8988T (cell line): ENCODE results near the gene LFNG.

Source experiments
- DNase-seq: peaks from one replicate; pipeline ENCODE4 v3.0.0; 2011

Gene LFNG

GRCh38 chr7:2519119-2519930, at the start of gene LFNG:
Gene LFNG (plus strand): TSS chr7:2519774. CDS start chr7:2519862, 88 bp downstream.
- peak; percentile 97 for DNase-seq

DNA sequence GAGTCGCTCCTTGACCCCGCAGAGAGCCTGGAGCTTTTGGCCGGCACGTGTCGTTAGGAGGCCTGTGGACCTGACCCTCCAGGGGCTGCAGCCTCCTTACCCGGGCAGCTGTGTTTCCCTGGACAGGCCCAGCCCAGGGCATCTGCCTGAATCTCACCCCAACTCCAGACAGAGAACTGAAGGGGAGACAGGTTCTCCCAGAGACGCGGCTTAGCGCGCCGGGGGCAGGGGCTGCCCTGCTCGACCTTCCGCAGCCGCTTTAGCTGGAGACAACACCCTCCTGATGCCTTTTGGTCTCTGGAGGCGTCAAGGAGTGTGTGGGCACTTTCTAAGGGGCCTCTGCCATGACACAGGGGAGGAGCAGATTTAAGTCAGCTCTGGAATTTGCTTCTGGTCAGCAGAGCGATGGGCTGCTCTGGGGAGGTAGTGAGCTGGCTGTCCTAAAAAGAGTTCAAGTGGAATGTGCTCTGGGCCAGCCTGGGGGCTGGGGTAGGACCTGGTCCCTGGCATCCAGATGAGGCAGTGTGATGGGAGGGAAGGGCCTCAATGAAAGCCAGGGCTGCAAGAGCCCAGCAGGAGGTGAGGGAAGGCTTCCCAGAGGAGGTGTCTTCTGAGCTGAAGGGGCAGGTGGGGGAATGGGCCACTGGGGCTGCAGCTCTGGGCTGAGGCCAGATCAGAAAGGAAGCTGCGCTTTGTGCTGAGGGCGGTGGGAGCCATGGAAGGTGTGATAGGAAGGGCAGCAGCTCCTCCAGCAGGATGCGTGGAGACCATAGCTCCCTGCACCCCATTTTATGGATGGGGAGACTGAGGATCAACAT, 49.2 kb upstream of the LFNG start:
- DNase-seq: peak; percentile 18

DNA sequence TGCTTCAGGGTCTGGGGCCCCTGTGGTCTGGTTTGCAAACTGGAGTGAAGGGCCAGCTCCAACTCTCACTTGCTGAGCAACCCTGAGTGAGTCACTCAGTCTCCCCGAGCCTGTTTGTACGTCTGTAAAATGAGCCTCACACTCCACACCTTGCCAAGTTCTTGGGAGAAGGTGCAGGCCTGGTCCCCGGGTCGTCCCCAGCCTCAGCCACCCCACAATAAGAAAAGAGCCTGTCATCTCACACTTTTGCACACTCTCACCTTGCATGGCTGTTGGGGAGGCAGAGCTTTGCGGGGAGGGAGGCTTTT, 48.6 kb upstream of the LFNG start:
- peak; percentile 33 for DNase-seq

GRCh38 chr7:2471396-2471795, 48.2 kb upstream of the LFNG start:
- peak; percentile 60 for DNase-seq

DNA sequence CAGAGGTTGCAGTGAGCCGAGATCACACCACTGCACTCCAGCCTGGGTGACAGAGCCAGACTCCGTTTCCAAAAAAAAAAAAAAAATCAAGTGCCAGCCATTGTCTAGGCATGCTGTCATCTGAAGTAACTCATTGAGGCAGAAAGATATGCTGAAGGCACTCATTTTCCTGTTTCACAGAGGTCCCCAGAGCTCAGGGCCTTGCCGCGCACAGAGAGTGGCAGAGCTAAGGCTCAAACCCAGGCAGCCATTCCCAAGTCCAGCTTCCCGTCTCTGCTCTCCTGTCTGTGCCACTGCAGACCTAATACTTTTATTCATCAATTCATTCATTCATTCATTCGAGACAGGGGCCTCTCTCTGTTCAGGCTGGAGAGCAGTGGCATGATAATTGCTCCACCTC, 46.8 kb upstream of the LFNG start:
- DNase-seq: peak; percentile 56

- peak; percentile 24 for DNase-seq
Measured at GRCh38 chr7:2473496-2474180, 45.9 kb upstream of the LFNG start.

- DNase-seq: peak; percentile 33
Measured at GRCh38 chr7:2474224-2474623, 45.4 kb upstream of the LFNG start.

DNA sequence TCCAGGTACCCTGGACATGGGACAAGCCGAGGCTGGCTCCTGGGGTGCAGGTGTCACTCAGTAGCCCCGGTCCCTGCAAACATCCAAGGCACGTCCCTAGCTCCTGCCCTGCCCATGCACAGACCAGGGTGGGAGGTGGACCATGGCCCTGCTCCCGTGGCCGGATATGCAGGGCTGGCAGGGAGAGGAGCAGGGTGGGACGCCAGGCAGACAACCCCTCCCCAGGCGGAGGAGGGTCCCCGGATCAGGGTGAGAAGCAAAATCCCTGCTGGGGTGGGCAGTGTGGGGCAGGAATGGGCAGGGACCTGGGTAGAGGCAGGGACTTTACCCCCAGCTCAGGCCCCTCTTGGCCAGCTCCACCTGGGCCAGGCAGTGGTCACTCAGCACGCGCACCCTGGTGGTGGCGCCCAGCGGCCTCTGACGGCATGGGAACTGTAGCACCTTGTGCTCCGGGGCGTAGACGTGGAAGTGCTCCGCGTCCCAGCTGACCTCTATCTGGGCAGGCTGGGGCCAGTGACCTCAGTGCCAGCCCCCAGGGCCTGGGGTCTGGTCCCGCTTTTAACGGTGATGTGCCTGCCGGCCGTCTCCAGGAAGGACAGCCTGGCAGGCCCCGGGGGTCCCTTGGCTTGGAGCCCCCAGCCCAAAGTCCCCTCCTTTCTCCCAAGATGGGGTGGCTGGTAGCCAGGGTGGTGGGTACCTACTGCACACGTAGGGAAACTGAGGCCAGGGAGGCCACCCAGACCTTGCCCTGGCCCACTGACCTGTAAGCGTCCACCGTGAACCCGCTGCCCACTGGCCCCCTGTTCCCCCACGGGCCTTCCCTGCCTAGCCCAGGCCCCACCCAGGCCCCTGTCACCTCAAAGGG, 44.5 kb upstream of the LFNG start:
- DNase-seq: peak; percentile 29

DNA sequence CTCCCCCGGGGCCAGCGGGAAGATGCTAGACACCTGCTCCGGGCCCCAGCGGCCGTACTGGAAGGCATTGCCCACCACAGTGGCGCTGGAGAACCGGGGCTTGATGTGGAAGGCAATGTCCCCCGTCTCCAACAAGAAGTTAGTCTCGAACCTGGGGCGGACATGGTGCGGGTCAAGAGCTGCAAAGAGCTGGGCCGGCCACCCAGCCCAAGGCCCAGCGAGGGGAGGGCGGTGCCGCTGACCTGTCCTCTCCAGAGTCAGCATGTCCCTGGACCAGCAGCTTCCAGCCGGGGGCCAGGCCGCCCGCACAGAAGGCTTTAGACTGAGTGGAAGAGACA, 43.9 kb upstream of the LFNG start:
- DNase-seq: peak; percentile 12

DNA sequence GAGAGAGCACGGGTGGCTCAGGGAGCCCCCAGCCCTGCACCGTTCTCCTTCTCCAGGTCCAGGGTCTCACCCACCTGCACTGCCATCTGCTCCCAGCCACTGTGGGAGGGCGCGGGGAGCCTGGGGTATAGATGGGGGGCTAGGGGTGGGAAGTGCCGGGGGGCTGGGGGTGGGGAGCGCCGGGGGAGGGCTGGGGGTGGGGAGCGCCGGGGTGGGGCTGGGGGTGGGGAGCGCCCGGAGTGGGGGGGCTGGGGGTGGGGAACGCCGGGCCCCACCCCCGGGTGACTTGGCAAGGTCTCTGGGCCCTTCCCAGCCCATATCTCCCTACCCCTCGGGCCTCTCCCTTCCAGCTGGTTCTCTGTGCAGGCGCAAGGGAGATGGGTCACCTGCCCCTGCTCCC, 43.3 kb upstream of the LFNG start, which contains the start of gene GRIFIN:
GRIFIN (minus strand) TSS at position 101 of the 400 bp plus-strand sequence; CDS start at position 86, 15 bp downstream.
- no peak for DNase-seq

DNA sequence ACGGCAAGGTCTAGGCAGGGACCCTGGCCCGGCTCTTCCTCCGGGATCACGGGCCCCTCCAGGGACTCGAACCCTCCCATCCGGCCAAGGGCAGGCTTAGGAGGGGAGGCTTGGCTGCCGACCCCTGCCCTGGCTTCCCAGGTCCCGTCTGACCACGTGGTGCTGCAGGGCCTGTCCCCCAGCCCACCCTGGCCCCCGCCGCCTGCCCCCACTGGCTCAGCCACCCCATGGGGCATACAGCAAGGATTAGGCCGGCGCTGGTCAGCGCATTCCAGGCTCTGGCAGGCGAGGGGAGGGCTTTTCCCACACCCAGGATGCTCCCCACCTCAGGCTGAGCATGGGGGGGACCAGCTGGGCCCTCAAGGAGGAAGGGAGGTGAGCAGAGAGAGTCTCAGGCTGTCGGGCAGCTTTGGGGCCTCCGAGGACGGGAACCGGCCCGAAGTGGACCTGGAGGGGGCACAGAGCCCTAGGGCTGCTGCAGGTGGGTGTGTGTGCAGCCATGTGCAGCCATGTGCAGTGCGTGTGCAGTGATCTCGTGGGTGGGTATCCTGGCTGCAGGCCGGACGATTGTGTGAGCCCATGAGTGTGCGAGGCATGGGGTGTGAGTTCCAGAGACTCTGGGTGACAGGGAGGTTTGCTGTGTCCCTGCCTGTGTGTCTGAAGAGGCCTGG, 42.7 kb upstream of the LFNG start:
- DNase-seq: peak; percentile 21

- DNase-seq: peak; percentile 97
Measured at GRCh38 chr7:2477447-2478398, 41.9 kb upstream of the LFNG start.

DNA sequence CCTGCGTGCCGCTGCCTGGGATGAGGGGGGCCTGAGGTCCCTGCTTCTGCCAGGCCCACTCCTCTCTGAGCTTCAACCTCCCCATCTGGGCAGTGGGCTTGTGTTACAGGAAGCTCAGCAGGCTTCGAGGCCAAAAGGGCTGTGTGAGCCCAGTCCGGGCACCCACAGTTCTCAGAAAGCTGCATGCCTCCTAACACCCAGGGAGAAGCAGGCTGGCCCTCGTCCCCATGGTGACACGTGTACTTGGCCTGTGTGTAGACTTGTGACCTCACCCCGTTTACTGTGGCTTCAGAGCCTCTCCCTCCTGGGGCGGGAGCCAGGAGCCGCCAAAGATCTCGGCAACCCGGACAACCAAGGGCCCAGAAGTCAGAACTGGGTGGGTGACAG, 41.2 kb upstream of the LFNG start:
- DNase-seq: peak; percentile 18

GRCh38 chr7:2478800-2479199, 40.8 kb upstream of the LFNG start:
- DNase-seq: peak; percentile 13

GRCh38 chr7:2479276-2480069, 40.1 kb upstream of the LFNG start:
- no peak for DNase-seq

DNA sequence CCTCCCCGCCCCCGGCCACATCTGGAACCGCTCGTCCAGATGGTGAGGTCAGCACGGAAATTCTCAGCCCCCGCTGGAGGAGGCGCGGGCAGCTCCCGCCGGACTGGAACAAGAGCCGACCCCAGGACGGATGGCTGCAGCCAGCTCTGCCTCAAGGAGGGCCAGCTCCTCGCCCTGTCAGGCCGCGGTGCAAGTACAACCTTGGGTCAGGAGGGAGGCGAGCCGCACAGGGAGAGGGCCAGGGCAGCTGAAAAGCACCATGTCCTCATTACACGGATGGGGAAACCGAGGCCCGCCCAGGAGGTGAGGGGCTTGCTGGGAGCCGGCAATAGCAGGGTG, 39.5 kb upstream of the LFNG start:
- DNase-seq: no peak

DNA sequence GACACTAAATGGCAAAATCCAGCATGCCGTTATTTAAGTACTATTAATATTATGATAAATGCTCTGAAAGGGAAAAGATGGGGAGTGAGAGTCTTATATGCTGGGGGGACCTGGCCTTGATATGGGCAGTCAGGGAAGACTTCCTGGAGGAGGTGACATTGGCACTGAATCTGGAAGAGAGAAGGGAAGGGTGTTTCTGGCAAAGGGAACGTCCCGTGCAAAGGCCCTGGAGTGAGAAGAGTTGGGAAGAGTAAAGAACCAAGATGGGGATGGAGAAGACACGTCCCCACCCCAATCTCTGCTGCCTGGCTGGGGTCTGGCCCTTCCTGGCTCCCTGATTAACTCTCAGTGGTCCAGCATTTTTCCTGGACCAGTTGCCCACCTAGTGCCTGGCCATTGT, 38.4 kb upstream of the LFNG start:
- DNase-seq: no peak

- DNase-seq: no peak
Measured at GRCh38 chr7:2482725-2483451, 36.7 kb upstream of the LFNG start.

DNA sequence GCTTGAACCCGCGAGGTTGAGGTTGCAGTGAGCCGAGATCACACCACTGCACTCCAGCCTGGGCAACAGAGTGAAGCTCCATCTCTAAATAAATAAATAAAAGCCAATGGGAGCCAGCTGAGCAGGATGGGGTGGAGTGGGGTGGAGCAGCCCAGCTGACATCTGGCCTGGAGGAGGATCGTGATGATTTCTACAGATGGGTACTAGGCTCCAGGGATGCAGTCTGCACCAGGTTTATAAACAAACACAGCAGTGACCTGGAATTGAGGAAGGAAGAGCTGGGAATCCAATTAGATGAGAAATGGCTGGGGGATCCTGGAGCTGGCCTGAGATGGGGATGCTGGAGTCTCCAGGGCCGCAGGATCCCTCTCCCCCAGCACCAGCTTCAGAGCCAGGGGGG, 36.1 kb upstream of the LFNG start:
- no peak for DNase-seq

DNA sequence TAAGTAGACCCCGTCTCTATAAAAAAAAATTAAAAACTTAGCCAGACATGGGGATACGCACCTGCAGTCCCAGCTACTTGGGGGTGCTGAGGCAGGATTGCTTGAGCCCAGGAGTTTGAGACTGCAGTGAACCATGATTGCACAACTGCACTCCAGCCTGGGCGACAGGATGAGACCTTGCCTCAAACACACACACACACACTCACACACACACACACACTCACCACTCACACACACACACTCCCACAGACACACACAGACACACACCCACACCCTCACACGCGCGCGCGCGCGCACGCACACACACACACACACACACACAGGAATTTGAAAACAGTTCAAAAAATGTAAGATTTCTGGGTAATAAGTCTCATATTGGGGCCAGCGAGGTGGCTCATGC, 34.7 kb upstream of the LFNG start:
- no peak for DNase-seq
